ENCODE results near the gene REPIN1. TPM values are rescaled to one million over a fixed set of nuclear protein-coding genes. Genes with fewer than 3 reads are reported as not detected.
A peak's percentile ranks its signal among the peaks of the same experiment; 100 is the strongest.

Gene REPIN1
- total RNA-seq, 4 donors from 2014 or later = 40.6 to 55.7 (median 49.3) TPM

DNA sequence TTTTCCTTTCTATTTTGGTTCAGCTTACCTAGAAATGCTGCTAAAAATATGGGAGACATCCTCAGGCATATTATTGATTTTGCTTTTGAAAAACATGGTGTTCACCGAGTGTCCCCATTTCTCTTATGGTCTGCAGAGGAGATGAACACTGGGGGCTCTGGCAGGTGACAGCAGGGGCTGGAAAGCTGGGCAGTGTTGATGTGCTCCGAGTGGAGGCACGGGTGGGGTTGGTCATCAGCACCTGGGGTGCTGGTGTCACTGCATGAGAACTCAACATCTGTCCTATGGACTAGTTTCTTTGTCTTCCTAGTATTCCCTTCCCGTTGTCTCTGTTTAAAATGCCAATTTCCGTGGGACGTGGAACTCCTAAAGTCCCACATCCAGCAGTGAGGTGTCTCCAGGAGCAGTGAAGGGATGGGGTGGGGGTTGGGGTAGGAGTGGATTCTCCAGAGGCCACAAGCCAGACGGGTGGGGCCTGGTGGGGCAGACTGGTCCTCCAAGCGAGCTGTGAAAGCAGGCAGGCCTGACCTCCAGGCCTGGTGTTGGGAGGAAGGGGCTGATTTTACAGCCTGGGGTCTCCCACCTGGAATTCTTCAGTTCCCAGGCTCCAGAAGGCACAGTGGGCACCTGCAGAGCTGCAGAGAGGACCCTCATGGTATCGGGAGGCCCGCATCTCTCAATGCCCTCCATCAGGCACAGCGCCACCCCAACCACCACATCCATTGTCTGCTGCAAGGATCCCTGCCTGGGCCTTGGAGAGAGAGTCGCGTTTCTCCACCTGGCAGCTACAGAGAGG lies 35.0 kb downstream of the REPIN1 start:
- TF ChIP-seq, protein P1, sequence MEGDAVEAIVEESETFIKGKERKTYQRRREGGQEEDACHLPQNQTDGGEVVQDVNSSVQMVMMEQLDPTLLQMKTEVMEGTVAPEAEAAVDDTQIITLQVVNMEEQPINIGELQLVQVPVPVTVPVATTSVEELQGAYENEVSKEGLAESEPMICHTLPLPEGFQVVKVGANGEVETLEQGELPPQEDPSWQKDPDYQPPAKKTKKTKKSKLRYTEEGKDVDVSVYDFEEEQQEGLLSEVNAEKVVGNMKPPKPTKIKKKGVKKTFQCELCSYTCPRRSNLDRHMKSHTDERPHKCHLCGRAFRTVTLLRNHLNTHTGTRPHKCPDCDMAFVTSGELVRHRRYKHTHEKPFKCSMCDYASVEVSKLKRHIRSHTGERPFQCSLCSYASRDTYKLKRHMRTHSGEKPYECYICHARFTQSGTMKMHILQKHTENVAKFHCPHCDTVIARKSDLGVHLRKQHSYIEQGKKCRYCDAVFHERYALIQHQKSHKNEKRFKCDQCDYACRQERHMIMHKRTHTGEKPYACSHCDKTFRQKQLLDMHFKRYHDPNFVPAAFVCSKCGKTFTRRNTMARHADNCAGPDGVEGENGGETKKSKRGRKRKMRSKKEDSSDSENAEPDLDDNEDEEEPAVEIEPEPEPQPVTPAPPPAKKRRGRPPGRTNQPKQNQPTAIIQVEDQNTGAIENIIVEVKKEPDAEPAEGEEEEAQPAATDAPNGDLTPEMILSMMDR (IDR thresholded peaks at IDR 0.05) = no peak
- no peak for DNase-seq (ENCODE audit: low spot score)
- ATAC-seq (ENCODE audit: low FRiP score) = no peak

DNA sequence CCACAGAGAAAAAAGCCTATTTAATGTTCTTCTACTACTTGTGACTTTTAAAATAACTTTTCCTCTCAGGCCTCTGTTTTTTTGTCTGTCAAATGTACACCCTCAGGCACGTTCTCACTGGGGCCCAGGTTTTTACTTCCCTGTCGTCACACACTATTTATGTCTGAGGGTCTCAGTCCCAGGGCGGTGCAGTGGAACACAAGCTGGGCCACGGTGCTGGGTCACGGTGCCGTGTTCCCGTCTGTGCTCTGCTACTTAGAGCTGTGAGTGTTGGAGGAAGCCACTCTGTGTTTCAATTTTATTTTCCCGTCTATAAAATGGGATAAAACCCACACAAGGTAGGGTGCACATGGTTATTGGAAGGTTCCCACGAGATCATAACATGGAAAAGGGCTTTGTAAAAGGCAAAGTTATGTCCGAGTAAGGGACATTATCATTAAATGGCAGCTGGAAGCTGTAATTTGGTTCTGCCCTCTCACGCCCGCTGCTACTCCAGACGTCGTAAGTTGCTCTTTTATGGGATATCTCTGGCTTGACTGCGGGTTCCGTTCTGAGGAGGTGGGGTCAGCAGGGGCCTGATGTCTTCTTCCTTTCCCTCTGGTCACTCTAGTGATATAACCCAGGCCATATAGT lies 35.7 kb downstream of the REPIN1 start:
- no peak for ATAC-seq (ENCODE audit: low FRiP score)
- TF ChIP-seq, protein P1 (IDR thresholded peaks at IDR 0.05) = no peak
- no peak for DNase-seq (ENCODE audit: low spot score)

DNA sequence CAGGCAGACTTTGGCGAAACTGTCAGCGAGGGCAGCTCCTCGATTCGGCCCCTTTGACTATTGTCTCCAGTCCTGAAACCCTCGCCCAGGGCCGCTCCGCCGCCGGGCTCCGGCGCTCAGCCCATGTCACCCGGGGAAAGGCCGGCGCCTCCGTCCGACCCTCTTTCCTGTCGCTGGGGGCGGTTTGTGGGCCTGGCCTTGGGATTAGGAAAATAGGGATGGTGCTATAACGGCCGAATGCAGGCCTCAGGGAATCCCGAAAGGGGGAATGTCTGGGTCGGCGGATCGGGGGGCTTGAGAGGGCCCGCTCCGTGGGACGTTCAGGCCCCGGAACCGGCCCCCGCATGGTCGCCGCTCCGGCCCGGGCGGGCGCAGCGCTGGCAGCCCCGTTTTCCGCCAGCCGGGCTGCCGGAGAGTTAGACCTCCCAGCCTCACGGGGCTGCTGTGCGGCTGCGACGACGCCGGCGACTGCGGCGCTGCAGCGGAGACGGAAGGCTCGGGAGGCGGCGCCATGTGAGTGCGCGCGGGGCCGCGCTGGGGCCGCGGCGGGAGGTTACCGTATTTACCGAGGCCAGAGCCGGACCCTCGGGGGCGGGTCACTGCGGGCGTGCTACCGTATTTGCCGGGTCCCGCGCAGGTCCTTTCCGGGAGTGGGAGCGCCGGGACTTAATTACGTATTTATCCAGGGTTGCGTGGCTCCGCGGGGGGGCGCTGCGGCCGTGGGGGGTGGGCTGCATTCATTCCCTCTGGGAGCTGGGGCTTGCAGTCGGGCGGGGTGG lies 36.4 kb downstream of the REPIN1 start:
- ATAC-seq (ENCODE audit: low FRiP score) (peak; percentile 88), DNase-seq (ENCODE audit: low spot score) (peak; percentile 73)
- TF ChIP-seq, protein P1 (IDR thresholded peaks at IDR 0.05) = no peak

DNA sequence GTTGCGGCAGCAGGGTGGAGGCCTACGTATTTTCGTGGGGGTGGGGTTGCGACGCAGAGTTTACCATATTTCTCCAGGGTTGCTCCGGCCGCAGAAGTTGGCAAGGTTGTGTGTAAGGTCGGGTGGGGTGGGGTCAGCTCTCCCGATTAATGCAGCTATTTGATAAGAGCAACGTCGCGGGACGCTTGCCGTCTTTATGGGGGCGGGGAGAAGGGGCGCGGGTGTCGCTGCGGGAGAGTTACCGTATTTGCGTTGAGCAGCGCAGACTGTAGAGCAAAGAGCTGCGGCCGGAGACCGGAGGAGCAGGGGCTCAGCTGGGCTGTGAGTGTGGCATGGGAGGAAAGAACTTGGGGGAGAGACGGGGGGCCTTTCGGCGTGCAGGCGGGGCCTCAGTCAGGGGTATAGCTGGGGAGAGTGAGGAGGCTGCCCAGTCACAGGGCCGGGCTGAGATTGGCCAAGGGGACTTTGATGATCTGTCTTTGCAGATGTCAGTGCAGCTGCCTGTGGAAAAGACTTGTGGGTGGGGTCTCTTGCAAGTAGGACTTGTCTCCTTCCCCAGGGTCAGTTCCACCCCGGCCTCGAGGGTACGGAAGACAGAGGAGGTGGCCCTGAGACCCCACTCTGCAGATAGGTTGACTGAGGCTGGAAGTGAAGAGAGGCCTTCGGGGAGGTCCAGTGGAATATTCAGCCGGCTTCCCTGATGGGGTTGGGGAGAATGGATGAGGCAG lies 37.1 kb downstream of the REPIN1 start:
- no peak for DNase-seq (ENCODE audit: low spot score)
- TF ChIP-seq, protein P1 (IDR thresholded peaks at IDR 0.05) = no peak
- peak; percentile 34 for ATAC-seq (ENCODE audit: low FRiP score)

DNA sequence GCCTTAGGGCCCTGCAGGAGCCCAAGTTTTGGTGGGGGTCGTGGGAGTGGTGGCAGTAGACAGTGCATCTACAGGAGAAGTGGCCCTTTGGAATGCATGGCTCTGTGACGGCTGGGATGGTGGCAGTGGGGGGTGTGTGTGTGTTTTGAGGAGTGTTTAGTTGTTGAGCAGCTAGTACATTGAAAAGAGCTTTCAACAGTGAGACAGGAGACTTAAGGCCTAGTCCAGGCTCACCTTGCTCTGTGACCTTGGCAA lies 37.6 kb downstream of the REPIN1 start:
- no peak for DNase-seq (ENCODE audit: low spot score)
- TF ChIP-seq, protein P1 (IDR thresholded peaks at IDR 0.05) = no peak
- ATAC-seq (ENCODE audit: low FRiP score) = no peak

DNA sequence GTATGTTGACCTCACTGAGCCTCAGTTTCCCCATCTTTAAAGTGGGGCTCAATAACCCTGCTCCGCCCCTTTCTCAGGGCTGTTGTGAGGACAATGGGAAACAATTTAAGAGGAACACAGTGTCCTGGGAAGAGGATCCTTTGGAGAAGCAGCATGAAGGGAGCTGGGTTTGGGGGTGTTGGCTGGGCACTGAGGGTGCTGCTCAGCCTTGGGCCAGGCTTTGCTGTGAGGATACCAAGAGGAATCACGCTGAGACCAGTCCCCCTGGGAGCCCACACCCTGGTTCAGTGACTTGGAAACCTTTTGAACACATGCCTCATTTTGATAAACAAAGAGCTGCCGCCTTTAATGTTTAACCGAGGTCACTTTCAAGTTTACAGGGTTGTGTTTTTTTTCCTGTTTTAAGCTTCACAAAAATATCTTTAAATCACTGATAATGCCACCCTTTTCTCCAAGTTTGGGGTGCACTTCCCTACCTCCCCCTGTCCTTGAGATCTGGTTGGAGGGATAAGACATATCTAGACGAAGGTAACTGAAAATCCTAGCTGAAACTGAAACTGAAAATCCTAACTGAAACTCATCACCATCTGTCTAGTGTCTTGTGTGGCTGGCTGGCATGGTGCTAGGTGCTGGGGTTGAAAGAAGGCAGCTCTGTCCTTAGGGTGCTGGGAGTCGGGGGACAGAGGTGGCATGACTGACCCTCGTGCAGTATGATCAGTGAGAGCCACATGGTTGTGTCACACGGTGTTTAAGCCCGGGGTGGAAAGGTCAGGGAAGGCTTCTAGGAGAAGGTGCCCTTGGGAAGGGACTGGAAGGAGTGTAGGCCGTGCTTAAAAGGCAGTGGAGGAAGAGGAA lies 38.2 kb downstream of the REPIN1 start:
- no peak for DNase-seq (ENCODE audit: low spot score)
- ATAC-seq (ENCODE audit: low FRiP score) = no peak
- TF ChIP-seq, protein P1 (IDR thresholded peaks at IDR 0.05) = no peak
